ENCODE data around the gene GALR1. TPM values are rescaled to one million over a fixed set of nuclear protein-coding genes. Genes with fewer than 3 reads are reported as not detected.

Gene GALR1
- total and polyA plus RNA-seq, 12 donors, result under 0.01 to 0.13 (median 0.02) TPM; not detected in 7

GRCh38 chr18:77208964-77209363 lies 40.7 kb upstream of the GALR1 start:
- Histone ChIP-seq H3K27ac (peak overlapping the region in 7 of 10 donors; percentile 1 to 80 (median 43)), H3K4me1 (peaks cover 3 to 43% (median 16%) of the 10 kb centered on the region in 9 donors), H3K9me3 (no peaks in the 10 kb centered on the region), H3K27me3 (no peaks in the 10 kb centered on the region), H3K4me3 (peak overlapping the region in 6 of 10 donors; percentile 1 to 39 (median 19)), H3K36me3 (no peaks in the 10 kb centered on the region)
- intact Hi-C loops (cut with DNase I), result loop anchor here in 5 of 10 donors (2.0 to 10.0 kb wide), 4 partner anchors 74 to 407 kb away; partner anchors contain the start of gene MBP (in 1 of the 5)
- peak in 7 of 8 donors; percentile 37 to 65 (median 59) for ATAC-seq
- WGBS, 2 donors, result 51 to 60% methylated on average over 4 of the region's 4 CpGs
- peak in 1 of 2 donors; percentile 52 for DNase-seq
- no peak for TF ChIP-seq CTCF (IDR thresholded peaks at IDR 0.05)

- peak overlapping the region in 4 of 10 donors; percentile 43 to 80 (median 57) for H3K27ac ChIP-seq
- intact Hi-C loops (cut with DNase I), result loop anchor here in 5 of 10 donors (2.0 to 10.0 kb wide), 4 partner anchors 75 to 407 kb away; partner anchors contain the start of gene MBP (in 1 of the 5)
- TF ChIP-seq CTCF (IDR thresholded peaks at IDR 0.05), result no peak
- ATAC-seq, result no peak
- H3K36me3 ChIP-seq, result no peaks in the 10 kb centered on the region
- H3K9me3 ChIP-seq, result no peaks in the 10 kb centered on the region
- H3K27me3 ChIP-seq, result no peaks in the 10 kb centered on the region
- no peak for DNase-seq
- H3K4me1 ChIP-seq, result peaks cover 3 to 43% (median 16%) of the 10 kb centered on the region in 9 donors
- no peak overlapping the region for H3K4me3 ChIP-seq
- 87 to 94% methylated on average over 12 of the region's 12 CpGs for WGBS, 2 donors
Observed at GRCh38 chr18:77209587-77209986, 40.1 kb upstream of the GALR1 start.

DNA sequence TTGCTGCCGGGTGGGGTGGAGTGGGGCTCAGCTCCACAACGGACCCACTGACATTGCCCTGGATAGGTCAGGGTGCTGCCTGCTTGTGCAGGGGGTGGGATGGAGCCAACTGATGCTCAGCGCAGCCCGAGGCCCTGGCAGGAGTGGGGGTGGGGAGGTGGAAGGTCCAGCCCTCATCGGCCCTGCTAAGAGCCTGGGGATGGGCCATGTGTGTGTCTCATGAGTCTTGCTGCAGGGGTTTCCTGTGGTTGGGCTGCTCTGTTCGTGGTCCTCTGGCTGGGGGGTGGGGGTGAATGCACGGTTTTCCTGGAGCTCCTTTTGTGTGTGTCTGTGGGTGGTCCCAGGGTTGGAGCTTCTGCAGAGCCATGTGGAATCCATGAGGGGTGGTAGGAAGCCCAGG lies 39.4 kb upstream of the GALR1 start:
- Histone ChIP-seq H3K36me3 (no peaks in the 10 kb centered on the region), H3K27me3 (no peaks in the 10 kb centered on the region), H3K4me1 (peaks cover 3 to 43% (median 16%) of the 10 kb centered on the region in 9 donors), H3K9me3 (no peaks in the 10 kb centered on the region), H3K27ac (peak overlapping the region in 1 of 10 donors; percentile 15), H3K4me3 (no peak overlapping the region)
- DNase-seq (no peak), ATAC-seq (peak in 1 of 8 donors; percentile 14)
- intact Hi-C loops (cut with DNase I), result loop anchor here in 9 of 10 donors (2.0 to 10.0 kb wide), 10 partner anchors 75 to 445 kb away; partner anchors contain the start of gene MBP (in 1 of the 9)
- 71 to 75% methylated on average over 7 of the region's 7 CpGs for WGBS, 2 donors
- TF ChIP-seq CTCF (IDR thresholded peaks at IDR 0.05), result no peak

DNA sequence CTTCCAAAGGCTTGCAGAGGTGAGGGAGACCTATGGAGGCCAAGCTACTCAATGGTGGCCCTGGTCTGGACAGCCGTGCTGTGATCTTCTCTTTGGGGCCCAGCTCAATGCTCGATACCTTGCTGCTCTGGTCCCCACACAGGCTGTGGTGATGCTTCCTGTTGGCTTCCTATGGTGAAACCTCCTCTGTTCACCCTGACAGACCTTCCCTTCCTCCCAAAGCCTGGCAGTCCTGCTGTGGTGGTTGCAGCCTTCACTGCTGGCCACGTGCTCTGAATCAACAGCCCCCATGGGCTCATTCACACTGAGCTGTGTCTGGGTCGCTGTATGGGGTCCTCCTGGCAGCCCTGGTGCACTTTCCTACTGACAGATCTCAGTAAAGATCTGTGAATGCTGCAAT lies 31.0 kb upstream of the GALR1 start:
- Histone ChIP-seq H3K4me1 (no peaks in the 10 kb centered on the region), H3K27me3 (peaks cover 0 to 7% (median 0%) of the 10 kb centered on the region in 7 donors), H3K4me3 (no peak overlapping the region), H3K27ac (no peak overlapping the region), H3K36me3 (no peaks in the 10 kb centered on the region), H3K9me3 (no peaks in the 10 kb centered on the region)
- 55 to 57% methylated on average over 4 of the region's 4 CpGs for WGBS, 2 donors
- TF ChIP-seq CTCF (IDR thresholded peaks at IDR 0.05), result no peak
- DNase-seq (no peak), ATAC-seq (no peak)
- intact Hi-C loops (cut with DNase I), result loop anchor here in 4 of 10 donors (10.0 kb wide), 4 partner anchors 84 to 436 kb away; partner anchors contain the start of gene MBP (in 1 of the 4)

All from heart right ventricle (tissue), 16 donors.